NCI-H146 (cell line): ENCODE data around the gene EYS.
"Not testable (repeated sequence)": the region's sequence is repeated elsewhere in the genome, so short reads cannot be mapped to it uniquely, and the experiment has no call there.

Source experiments
- DNase-seq: peaks from one replicate; lab custom pipeline; 2025; lab: John Stamatoyannopoulos, UW

Gene EYS

GRCh38 chr6:64041373-64041772, 1665.7 kb downstream of the EYS start:
- DNase-seq: no peak

- DNase-seq: no peak
Measured at GRCh38 chr6:64040113-64040512, 1666.9 kb downstream of the EYS start.

- DNase-seq: no peak
Measured at GRCh38 chr6:64037427-64037826, 1669.6 kb downstream of the EYS start.

- no peak for DNase-seq
Measured at GRCh38 chr6:64034910-64035655, 1671.9 kb downstream of the EYS start.

GRCh38 chr6:64034291-64034690, 1672.7 kb downstream of the EYS start:
- DNase-seq: no peak

- DNase-seq: not testable (repeated sequence)
Measured at GRCh38 chr6:64030950-64031618, 1675.9 kb downstream of the EYS start.

GRCh38 chr6:64023693-64024092, 1683.3 kb downstream of the EYS start:
- no peak for DNase-seq

GRCh38 chr6:64014595-64014994, 1692.4 kb downstream of the EYS start:
- no peak for DNase-seq

GRCh38 chr6:64013011-64013410, 1694.0 kb downstream of the EYS start:
- no peak for DNase-seq

- DNase-seq: peak; percentile 0
Measured at GRCh38 chr6:64012351-64013001, 1694.5 kb downstream of the EYS start.

GRCh38 chr6:64010666-64011065, 1696.4 kb downstream of the EYS start:
- no peak for DNase-seq

- DNase-seq: no peak
Measured at GRCh38 chr6:64010010-64010409, 1697.0 kb downstream of the EYS start.

- DNase-seq: no peak
Measured at GRCh38 chr6:64006246-64006645, 1700.8 kb downstream of the EYS start.

- DNase-seq: no peak
Measured at GRCh38 chr6:64000818-64001491, 1706.1 kb downstream of the EYS start.

- no peak for DNase-seq
Measured at GRCh38 chr6:63999613-64000012, 1707.4 kb downstream of the EYS start.

GRCh38 chr6:63998991-63999390, 1708.0 kb downstream of the EYS start:
- DNase-seq: no peak

GRCh38 chr6:63997734-63998133, 1709.3 kb downstream of the EYS start:
- DNase-seq: no peak

- no peak for DNase-seq
Measured at GRCh38 chr6:63997221-63997620, 1709.8 kb downstream of the EYS start.

- DNase-seq: no peak
Measured at GRCh38 chr6:63985223-63985622, 1721.8 kb downstream of the EYS start.

GRCh38 chr6:63975699-63976098, 1731.3 kb downstream of the EYS start:
- no peak for DNase-seq

- no peak for DNase-seq
Measured at GRCh38 chr6:63968650-63969049, 1738.4 kb downstream of the EYS start.

GRCh38 chr6:63964366-63964765, 1742.7 kb downstream of the EYS start:
- no peak for DNase-seq
